Endometrium (tissue), 2 donors: ENCODE results near the gene RWDD1.

ENCODE experiments used
- FAIRE-seq: peaks from 2 replicates; lab custom pipeline; 2012; peaks lifted over from hg19 to GRCh38; lab: Jason Lieb, UNC
- donor health status: control.
- donor health status: control.

Gene RWDD1

GRCh38 chr6:116615937-116616736, 44.8 kb downstream of the RWDD1 start, which contains the start of gene RSPH4A:
Gene RSPH4A (plus strand): TSS chr6:116616479. CDS start chr6:116616624, 145 bp downstream.
- FAIRE-seq = peak; percentile 95

GRCh38 chr6:116616737-116617053, 45.4 kb downstream of the RWDD1 start:
- no peak for FAIRE-seq

- FAIRE-seq = no peak
These were observed 52.9 kb downstream of the RWDD1 start for GRCh38 chr6:116624036-116624805.

GRCh38 chr6:116625872-116626271, 54.6 kb downstream of the RWDD1 start:
- FAIRE-seq = no peak

- FAIRE-seq = no peak
These were observed 58.3 kb downstream of the RWDD1 start for GRCh38 chr6:116629563-116629981.

GRCh38 chr6:116631379-116631990, 60.2 kb downstream of the RWDD1 start:
- no peak for FAIRE-seq

- FAIRE-seq = no peak
These were observed 62.4 kb downstream of the RWDD1 start for GRCh38 chr6:116633685-116634084.
